OCI-LY7 (cell line): ENCODE measurements around the gene BTRC. TPM values are rescaled to one million over a fixed set of nuclear protein-coding genes. Genes with fewer than 3 reads are reported as not detected.

Experiments used
- BruUV-seq: library from RNA; stranded (reverse); fragments of 400-500 nt; replicated peaks from 2 replicates; lab custom pipeline; 2021; lab: Mats Ljungman, UMichigan
- CTCF ChIA-PET: fragments of 300-600 bp; sonication (Branson Sonifier 250); formaldehyde crosslinking; loops from one replicate; lab custom pipeline; 2022; ENCODE audit warnings: antibody characterized with exemption; ENCODE audit not compliant: unreplicated experiment; lab: Charles Lee
- POLR2A ChIA-PET: fragments of 300-600 bp; sonication (Branson Sonifier 250); formaldehyde crosslinking; loops from one replicate; lab custom pipeline; 2022; ENCODE audit warnings: antibody characterized with exemption; lab: Charles Lee
- DNase-seq: peaks from one replicate; pipeline ENCODE4 v3.0.0-alpha.2; 2015; ENCODE audit warnings: low spot score
- H2AFZ ChIP-seq: fragments of 200-600 bp; sonication (generic), shearing (Covaris generic); 2 replicates; pipeline ENCODE4 v1.6.1; 2014; ENCODE audit warnings: mild to moderate bottlenecking, antibody characterized with exemption, low read length, moderate library complexity
- H3K27ac ChIP-seq: fragments of 200-600 bp; sonication (generic); 2 replicates; pipeline ENCODE4 v1.5.1; 2014; ENCODE audit warnings: mixed run types, low read depth, mild to moderate bottlenecking, moderate library complexity, low read length, inconsistent platforms; ENCODE audit not compliant: poor library complexity, severe bottlenecking
- H3K36me3 ChIP-seq: fragments of 200-600 bp; sonication (generic); 2 replicates; pipeline ENCODE4 v1.6.1; 2014; ENCODE audit warnings: mild to moderate bottlenecking, antibody characterized with exemption, low read length, moderate library complexity, mixed read lengths; ENCODE audit not compliant: insufficient read depth
- H3K4me1 ChIP-seq: fragments of 200-600 bp; sonication (generic); 2 replicates; pipeline ENCODE4 v1.5.1; 2014; ENCODE audit warnings: mild to moderate bottlenecking, low read length; ENCODE audit not compliant: insufficient read depth, poor library complexity, severe bottlenecking
- H3K4me2 ChIP-seq: fragments of 200-600 bp; sonication (generic); 2 replicates; pipeline ENCODE4 v1.6.1; 2014; ENCODE audit warnings: mild to moderate bottlenecking, low read length
- H3K4me3 ChIP-seq: fragments of 200-600 bp; sonication (generic); 2 replicates; pipeline ENCODE4 v1.5.1; 2014; ENCODE audit warnings: mild to moderate bottlenecking, low read depth, low read length; ENCODE audit not compliant: poor library complexity, severe bottlenecking
- H3K79me2 ChIP-seq: fragments of 200-600 bp; sonication (generic); 2 replicates; pipeline ENCODE4 v1.6.1; 2016; ENCODE audit warnings: low read depth, mild to moderate bottlenecking, low read length, moderate library complexity, mixed read lengths; ENCODE audit not compliant: insufficient read depth
- H3K9me2 ChIP-seq: fragments of 200-600 bp; sonication (generic); 2 replicates; pipeline ENCODE4 v1.6.1; 2016; ENCODE audit warnings: mild to moderate bottlenecking, low read length, mixed read lengths; ENCODE audit not compliant: insufficient read depth
- H3K9me3 ChIP-seq: fragments of 200-600 bp; sonication (generic); 2 replicates; pipeline ENCODE4 v1.6.1; 2014; ENCODE audit warnings: mild to moderate bottlenecking, mixed run types, low read length, mixed read lengths
- H4K20me1 ChIP-seq: fragments of 200-600 bp; sonication (generic); 2 replicates; pipeline ENCODE4 v1.6.1; 2014; ENCODE audit warnings: mild to moderate bottlenecking, antibody characterized with exemption, low read length, moderate library complexity, mixed read lengths; ENCODE audit not compliant: insufficient read depth
- EZH2phosphoT487 ChIP-seq: fragments of 200-600 bp; sonication (generic); IDR thresholded peaks from 2 replicates; pipeline ENCODE4 v1.6.1; 2018; ENCODE audit warnings: low read depth, borderline replicate concordance, mild to moderate bottlenecking, mixed run types, antibody characterized with exemption, low read length, moderate library complexity, mixed read lengths
- intact Hi-C: fragments of 100-400 bp; cut with micrococcal nuclease; formaldehyde crosslinking; loops from one replicate; pipeline ENCODE4 v1.10.0; 2022; ENCODE audit not compliant: unreplicated experiment
- total RNA-seq, 2 experiments: library from RNA; depleted of rRNA in 1 of 2; stranded (reverse); fragments of >200 nt in 1 of 2; shearing (Covaris generic) in 1 of 2; gene quantifications; 2 replicates each; pipeline ENCODE4 v1.2.3, GENCODE V29; 2014 to 2022
- TF ChIP-seq, protein P1 (sequence below): fragments of 200-600 bp; sonication (generic); conservative IDR thresholded peaks from 2 replicates; pipeline ENCODE4 v1.5.1; 2014; ENCODE audit warnings: mild to moderate bottlenecking, antibody characterized with exemption, low read length, moderate library complexity, mixed read lengths

BTRC gene
- total RNA-seq, 2 experiments from 2014 or later, result 6.1 to 17.8 TPM

DNA sequence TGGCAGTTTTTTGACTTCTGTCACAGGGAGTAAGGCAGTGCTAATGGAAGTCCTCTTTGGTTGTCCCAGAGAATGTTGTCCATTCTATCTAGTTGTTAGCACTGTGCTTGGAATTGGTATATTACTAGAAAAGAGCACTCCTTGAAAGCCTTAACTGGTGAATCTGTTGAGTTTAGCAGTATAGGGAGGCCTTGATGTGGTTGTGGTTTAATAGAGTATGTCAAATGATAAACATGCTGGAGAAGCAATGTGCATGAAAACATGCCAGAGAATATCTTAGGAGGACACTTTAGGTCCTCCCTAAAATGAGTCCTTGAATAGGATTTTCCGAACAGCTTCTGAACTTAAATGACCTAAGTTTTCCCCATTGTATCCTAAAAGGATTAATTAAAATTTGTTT, 98.6 kb downstream of the BTRC start:
- Histone ChIP-seq H3K9me3 (no peaks in the 10 kb centered on the region), H3K79me2 (no peaks in the 10 kb centered on the region), H3K4me2 (no peak overlapping the region), H3K4me1 (no peaks in the 10 kb centered on the region), H3K27ac (no peak overlapping the region), H3K9me2 (no peaks in the 10 kb centered on the region), H2AFZ (no peak overlapping the region), H3K4me3 (no peak overlapping the region), H3K36me3 (no peaks in the 10 kb centered on the region), H4K20me1 (no peaks in the 10 kb centered on the region; the same call in 1 of the 2 replicates)
- TF ChIP-seq, protein P1, sequence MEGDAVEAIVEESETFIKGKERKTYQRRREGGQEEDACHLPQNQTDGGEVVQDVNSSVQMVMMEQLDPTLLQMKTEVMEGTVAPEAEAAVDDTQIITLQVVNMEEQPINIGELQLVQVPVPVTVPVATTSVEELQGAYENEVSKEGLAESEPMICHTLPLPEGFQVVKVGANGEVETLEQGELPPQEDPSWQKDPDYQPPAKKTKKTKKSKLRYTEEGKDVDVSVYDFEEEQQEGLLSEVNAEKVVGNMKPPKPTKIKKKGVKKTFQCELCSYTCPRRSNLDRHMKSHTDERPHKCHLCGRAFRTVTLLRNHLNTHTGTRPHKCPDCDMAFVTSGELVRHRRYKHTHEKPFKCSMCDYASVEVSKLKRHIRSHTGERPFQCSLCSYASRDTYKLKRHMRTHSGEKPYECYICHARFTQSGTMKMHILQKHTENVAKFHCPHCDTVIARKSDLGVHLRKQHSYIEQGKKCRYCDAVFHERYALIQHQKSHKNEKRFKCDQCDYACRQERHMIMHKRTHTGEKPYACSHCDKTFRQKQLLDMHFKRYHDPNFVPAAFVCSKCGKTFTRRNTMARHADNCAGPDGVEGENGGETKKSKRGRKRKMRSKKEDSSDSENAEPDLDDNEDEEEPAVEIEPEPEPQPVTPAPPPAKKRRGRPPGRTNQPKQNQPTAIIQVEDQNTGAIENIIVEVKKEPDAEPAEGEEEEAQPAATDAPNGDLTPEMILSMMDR, result no peak
- TF ChIP-seq EZH2phosphoT487, result no peak
- ChIA-PET POLR2A (interaction anchor here (1.1 kb wide), 1 partner anchor 8 kb away, joined by 3 read pairs; no protein-coding TSS in a partner anchor), CTCF (no interaction called here)
- intact Hi-C loops, result no loop called here
- DNase-seq, result no peak
- BruUV-seq, result no TSS peak

DNA sequence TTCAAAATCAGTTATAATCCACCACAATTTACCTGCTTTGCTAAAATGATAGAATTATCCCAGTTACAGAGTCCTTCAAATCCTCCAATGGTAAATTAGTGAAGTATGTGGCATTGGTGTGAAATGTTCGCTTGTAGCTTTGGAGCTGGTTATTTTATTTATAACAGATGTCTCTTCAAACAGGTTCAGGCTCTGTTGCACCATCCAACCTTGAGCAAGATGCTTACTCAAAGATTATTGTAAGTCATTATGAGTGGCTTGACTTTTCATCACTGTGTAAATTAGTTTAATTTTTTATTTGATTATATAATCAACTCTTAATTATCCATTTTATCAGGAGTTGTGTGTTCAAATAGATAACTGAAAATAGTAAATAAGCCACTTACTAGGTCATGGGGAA, 99.4 kb downstream of the BTRC start:
- ChIA-PET CTCF (no interaction called here), POLR2A (interaction anchor here (1.1 kb wide), 1 partner anchor 9 kb away, joined by 3 read pairs; no protein-coding TSS in a partner anchor)
- intact Hi-C loops, result no loop called here
- Histone ChIP-seq H3K27ac (no peak overlapping the region), H3K9me3 (no peaks in the 10 kb centered on the region), H3K4me2 (no peak overlapping the region), H3K36me3 (no peaks in the 10 kb centered on the region), H3K79me2 (no peaks in the 10 kb centered on the region), H3K9me2 (no peaks in the 10 kb centered on the region), H3K4me3 (no peak overlapping the region), H2AFZ (no peak overlapping the region), H4K20me1 (no peaks in the 10 kb centered on the region; the same call in 1 of the 2 replicates), H3K4me1 (no peaks in the 10 kb centered on the region)
- TF ChIP-seq, protein P1, result no peak
- TF ChIP-seq EZH2phosphoT487, result no peak
- no peak for DNase-seq
- BruUV-seq, result no TSS peak

DNA sequence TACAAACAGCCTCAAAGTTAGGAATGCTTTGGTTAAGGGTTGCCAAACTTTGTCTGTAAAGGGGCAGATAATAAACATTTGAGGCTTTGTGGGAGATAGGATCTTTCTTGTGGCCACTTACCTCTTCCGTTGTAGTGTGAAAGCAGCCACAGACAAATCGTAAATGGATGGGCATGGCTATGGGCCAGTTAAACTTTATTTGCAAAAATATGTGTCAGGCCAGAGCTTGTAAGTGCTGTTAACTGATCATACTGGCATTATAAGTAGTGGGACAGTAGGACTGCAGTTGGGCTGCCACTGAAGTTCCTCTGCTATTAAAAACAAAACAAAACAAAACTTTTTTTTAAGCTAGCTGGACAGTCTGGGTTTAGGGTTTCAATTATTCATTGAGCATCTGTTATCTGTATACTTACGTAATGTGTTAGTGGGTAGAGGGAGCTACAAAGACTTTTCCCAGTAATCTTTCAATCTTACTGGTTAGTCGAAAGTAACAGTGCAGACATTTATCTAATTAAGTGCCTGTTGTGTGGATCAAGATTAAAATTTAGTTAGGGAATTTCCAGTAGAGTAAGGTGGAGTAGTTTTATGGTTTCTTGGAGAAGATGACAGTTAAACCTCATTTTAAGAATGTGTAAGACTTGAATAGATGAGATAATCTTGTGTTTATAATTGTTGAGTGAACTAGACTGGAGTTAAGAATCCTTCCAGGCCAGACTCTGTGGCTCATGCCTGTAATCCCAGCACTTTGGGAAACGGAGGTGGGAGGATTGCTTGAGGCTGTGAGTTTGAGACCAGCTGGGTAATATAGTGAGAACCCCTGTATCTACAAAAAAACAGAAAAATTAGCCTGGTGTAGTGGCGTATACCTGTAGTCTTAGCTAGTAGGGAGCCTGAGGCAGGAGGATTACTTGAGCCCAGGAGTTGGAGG, 100.1 kb downstream of the BTRC start:
- CTCF ChIA-PET, result no interaction called here
- no TSS peak for BruUV-seq

More for the DNA sequence above, 100.1 kb downstream of the BTRC start:
- H3K4me2 ChIP-seq, result no peak overlapping the region
- no peaks in the 10 kb centered on the region; the same call in 1 of the 2 replicates for H4K20me1 ChIP-seq
- intact Hi-C loops, result no loop called here
- no peak overlapping the region for H3K4me3 ChIP-seq
- TF ChIP-seq EZH2phosphoT487, result no peak
- DNase-seq, result no peak
- H3K9me2 ChIP-seq, result no peaks in the 10 kb centered on the region
- H3K36me3 ChIP-seq, result no peaks in the 10 kb centered on the region
- POLR2A ChIA-PET, result no interaction called here
- H2AFZ ChIP-seq, result no peak overlapping the region
- H3K79me2 ChIP-seq, result no peaks in the 10 kb centered on the region
- no peak overlapping the region for H3K27ac ChIP-seq
- no peaks in the 10 kb centered on the region for H3K9me3 ChIP-seq
- H3K4me1 ChIP-seq, result no peaks in the 10 kb centered on the region
